Dermis lymphatic vessel endothelial cell (primary cell): Measurements from ENCODE around the gene C14orf119. TPM values are rescaled to one million over a fixed set of nuclear protein-coding genes. Genes with fewer than 3 reads are reported as not detected.

Experiments
- total RNA-seq: library from RNA; depleted of rRNA; stranded (reverse); fragments of >200 nt; gene quantifications from 2 replicates; pipeline ENCODE4 v1.2.1, GENCODE V29; 2014

Gene C14orf119
- 43.2 and 50.3 TPM in 2 replicates for total RNA-seq

DNA sequence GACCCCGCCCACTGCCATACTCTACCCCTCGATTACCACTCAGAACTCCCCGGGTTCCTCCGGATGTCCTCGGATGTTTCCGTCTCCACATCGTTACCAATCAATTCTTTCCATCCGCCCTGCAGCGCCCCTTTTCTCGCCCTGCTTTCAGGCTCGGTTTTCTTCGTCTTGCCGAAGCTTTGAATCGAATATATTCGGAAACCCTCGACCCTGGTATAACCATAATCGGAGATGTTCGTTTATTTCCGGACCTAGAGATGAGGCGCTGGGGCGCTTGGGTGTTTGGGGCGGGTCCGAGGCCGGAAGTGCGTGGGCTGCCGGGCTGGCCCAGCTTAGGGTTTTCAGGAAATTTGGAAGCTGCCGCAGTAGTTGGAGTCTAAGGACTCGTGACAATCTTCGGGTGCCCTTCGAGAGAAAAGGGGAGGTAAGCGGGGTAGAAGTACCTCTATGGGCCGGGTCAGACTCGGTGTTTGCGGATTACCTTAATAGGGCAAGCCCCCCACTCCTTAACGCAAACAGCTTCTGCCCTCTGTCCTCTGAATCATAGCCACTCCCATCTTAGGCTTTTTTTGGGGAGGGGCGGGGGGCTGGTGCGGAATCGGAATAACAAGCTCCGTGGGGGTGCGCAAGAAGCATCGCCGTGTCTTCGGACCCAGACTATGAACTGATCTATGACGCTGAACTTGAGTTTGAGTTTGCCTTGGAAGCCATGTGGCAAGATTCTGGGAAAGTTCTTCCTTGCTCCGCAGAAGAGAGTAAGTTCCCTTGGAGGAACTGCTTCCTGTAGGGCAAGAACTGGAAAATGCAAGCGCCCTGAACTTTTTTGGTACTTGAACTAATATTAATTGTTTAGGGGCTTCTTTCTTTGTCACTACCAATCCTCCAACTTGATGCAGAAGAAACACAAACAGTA lies at the start of gene C14orf119:
Gene C14orf119, plus strand, starts transcription at position 310 of the 913 bp plus-strand sequence. CDS start 2,154 bp downstream, outside the sequence.

DNA sequence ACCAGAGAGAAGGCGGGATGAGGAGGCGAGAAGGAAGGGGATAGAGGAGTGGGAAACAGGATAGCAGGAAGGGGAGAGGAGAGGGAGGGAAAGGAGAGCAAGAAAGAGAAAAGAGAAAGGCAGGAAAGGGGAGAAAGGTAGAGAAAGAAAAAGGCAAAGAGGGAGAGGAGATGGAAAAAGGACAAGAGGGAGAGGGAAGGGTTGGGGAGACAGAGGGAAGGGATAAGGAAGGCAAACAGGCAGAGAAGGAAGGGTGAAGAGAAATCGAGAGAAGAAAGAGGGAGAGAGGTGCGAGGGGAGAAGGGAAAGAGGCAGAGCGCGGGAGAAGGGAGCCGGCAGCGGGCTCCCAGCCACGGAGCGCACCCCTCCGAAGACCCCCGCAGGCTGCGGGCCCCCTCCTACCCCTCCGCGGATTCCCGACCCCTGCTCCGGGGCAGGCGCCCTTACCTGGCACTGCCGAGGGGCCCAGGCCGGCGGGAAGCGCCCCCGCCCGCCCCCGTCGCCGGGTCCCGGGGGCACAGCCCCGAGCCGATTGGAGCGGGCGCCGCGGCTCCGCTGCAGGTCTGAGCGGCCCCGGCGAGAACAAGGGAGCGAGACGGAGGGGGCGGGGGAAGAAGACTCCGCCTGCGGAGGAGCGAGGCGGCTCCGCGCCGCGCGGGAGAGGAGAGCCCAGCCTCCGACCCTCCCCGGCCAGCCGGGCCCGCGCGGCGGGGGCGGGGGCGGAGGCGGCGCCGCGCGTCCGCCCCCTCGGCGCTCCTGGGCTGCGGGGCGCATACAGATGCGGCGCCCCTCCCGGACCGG lies 38.1 kb upstream of the C14orf119 start, which contains the start of gene CDH24:
Gene CDH24, minus strand, starts transcription at position 565 of the 801 bp plus-strand sequence. CDS start 1,787 bp downstream, outside the sequence.

GRCh38 chr14:23094666-23095195 lies 574 bp upstream of the C14orf119 start, which contains the start of gene ACIN1:
ACIN1 (minus strand) TSS chr14:23095136; CDS start chr14:23095112, 24 bp downstream.

DNA sequence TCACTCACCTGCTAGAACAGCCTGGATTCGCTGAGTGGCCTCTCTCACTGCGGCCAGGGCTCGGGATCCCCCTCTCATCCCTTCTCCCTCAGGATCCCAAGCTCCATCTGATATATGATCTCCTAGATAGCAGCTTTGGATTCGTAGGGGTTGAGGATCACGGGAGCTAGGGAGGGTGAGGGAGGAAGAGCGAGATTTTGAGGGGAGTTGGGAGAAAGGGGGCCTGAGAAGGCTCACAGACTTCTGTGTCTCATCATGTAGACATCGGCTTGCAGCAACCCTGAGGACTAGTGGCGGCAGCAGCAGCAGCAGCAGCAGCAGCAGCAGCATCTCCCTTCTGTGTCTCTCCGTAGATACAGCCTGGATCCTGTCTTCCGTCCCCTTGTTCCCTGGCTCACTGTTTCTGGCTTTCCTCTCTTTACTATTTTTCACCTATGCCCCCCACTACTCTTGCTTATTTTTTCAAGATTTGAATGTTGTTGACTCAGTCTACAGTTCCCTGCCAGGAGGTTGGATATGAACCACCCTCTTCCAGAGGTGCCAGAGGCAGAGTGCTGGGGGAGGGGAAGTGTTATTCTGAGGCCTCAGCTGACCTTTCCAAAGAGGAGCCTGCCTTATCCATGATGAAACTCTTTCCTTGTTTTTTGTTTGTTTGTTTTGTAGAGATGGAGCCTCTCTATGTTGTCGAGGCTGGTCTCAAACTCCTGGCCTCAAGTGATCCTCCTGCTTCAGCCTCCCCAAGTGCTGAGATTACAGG lies 9.5 kb downstream of the C14orf119 start, which contains the start of gene CIROP:
Gene CIROP, minus strand, starts transcription at position 399 of the 757 bp plus-strand sequence. Its CDS starts 69 bp downstream, at position 330.

GRCh38 chr14:23118506-23119362 lies 23.4 kb downstream of the C14orf119 start, which contains the start of gene CEBPE:
CEBPE (minus strand) TSS chr14:23119255; CDS start chr14:23119091, 164 bp downstream.

Other genes with a start within 250 kb of the C14orf119 start
- gene LRP10, start 223.8 kb upstream of the C14orf119 start, total RNA-seq = 40.7 and 42.5 TPM in 2 replicates
- gene REM2, start 212.3 kb upstream of the C14orf119 start, total RNA-seq = under 0.01 TPM in 1 of 2 replicates, not detected in the other
- gene RBM23, start 176.4 kb upstream of the C14orf119 start, total RNA-seq = 49.2 and 55.0 TPM in 2 replicates
- 34.6 and 42.8 TPM in 2 replicates for gene PRMT5, start 166.1 kb upstream of the C14orf119 start, total RNA-seq
- gene HAUS4, start 138.4 kb upstream of the C14orf119 start, total RNA-seq = 14.3 and 21.7 TPM in 2 replicates
- 16.9 and 42.6 TPM in 2 replicates for gene AJUBA, start 113.0 kb upstream of the C14orf119 start, total RNA-seq
- 5.1 and 6.1 TPM in 2 replicates for gene C14orf93, start 85.4 kb upstream of the C14orf119 start, total RNA-seq
- 185 and 196 TPM in 2 replicates for gene PSMB5, start 60.6 kb upstream of the C14orf119 start, total RNA-seq
- not detected in 2 replicates for gene PSMB11, start 53.3 kb upstream of the C14orf119 start, total RNA-seq
- gene CDH24, start 38.0 kb upstream of the C14orf119 start, total RNA-seq = 0.54 and 0.69 TPM in 2 replicates
- 44.0 and 56.1 TPM in 2 replicates for gene ACIN1, start 369 bp upstream of the C14orf119 start, total RNA-seq
- not detected in 2 replicates for gene CIROP, start 9.5 kb downstream of the C14orf119 start, total RNA-seq
- not detected in 2 replicates for gene CEBPE, start 23.8 kb downstream of the C14orf119 start, total RNA-seq
- 0.11 and 3.1 TPM in 2 replicates for gene SLC7A8, start 88.2 kb downstream of the C14orf119 start, total RNA-seq
- gene RNF212B, start 142.4 kb downstream of the C14orf119 start, total RNA-seq = not detected in 2 replicates
- 3.3 and 3.9 TPM in 2 replicates for gene HOMEZ, start 190.6 kb downstream of the C14orf119 start, total RNA-seq
- 2.8 and 3.5 TPM in 2 replicates for gene PPP1R3E, start 207.4 kb downstream of the C14orf119 start, total RNA-seq
- gene BCL2L2, start 211.3 kb downstream of the C14orf119 start, total RNA-seq = 15.3 and 22.5 TPM in 2 replicates
- gene PABPN1, start 226.0 kb downstream of the C14orf119 start, total RNA-seq = 81.5 and 81.7 TPM in 2 replicates